HG03280 (cell line): Measurements from ENCODE around the gene FAM227A.
"Not testable (repeated sequence)": the region's sequence is repeated elsewhere in the genome, so short reads cannot be mapped to it uniquely, and the experiment has no call there.

ENCODE experiments used
- ATAC-seq: cut with Tn5 transposase; IDR thresholded peaks from one replicate; pipeline ENCODE4 v1.9.1; 2021; ENCODE audit warnings: mild to moderate bottlenecking, moderate library complexity; ENCODE audit not compliant: unreplicated experiment

FAM227A gene

GRCh38 chr22:38674888-38675287 is 18.7 kb upstream of the FAM227A start:
- ATAC-seq: no peak

GRCh38 chr22:38657045-38657909 is 1.1 kb upstream of the FAM227A start:
- ATAC-seq: no peak

GRCh38 chr22:38655519-38656255 is 505 bp downstream of the FAM227A start:
- no peak for ATAC-seq

- no peak for ATAC-seq
Measured at GRCh38 chr22:38653741-38654140, 2.5 kb downstream of the FAM227A start.

GRCh38 chr22:38652859-38653258 is 3.3 kb downstream of the FAM227A start:
- no peak for ATAC-seq

GRCh38 chr22:38649841-38650522 is 6.2 kb downstream of the FAM227A start:
- no peak for ATAC-seq

GRCh38 chr22:38645430-38645829 is 10.8 kb downstream of the FAM227A start:
- ATAC-seq: no peak

GRCh38 chr22:38644245-38644644 is 11.9 kb downstream of the FAM227A start:
- ATAC-seq: not testable (repeated sequence)

- no peak for ATAC-seq
Measured at GRCh38 chr22:38641476-38642040, 14.6 kb downstream of the FAM227A start.

- no peak for ATAC-seq
Measured at GRCh38 chr22:38638728-38639127, 17.5 kb downstream of the FAM227A start.

GRCh38 chr22:38638216-38638615 is 18.0 kb downstream of the FAM227A start:
- ATAC-seq: no peak

- no peak for ATAC-seq
Measured at GRCh38 chr22:38632528-38632927, 23.7 kb downstream of the FAM227A start.

GRCh38 chr22:38631724-38632123 is 24.5 kb downstream of the FAM227A start:
- no peak for ATAC-seq

GRCh38 chr22:38629108-38629507 is 27.1 kb downstream of the FAM227A start:
- no peak for ATAC-seq

GRCh38 chr22:38628444-38628843 is 27.7 kb downstream of the FAM227A start:
- no peak for ATAC-seq

GRCh38 chr22:38623351-38623750 is 32.8 kb downstream of the FAM227A start:
- ATAC-seq: no peak

- no peak for ATAC-seq
Measured at GRCh38 chr22:38618682-38619081, 37.5 kb downstream of the FAM227A start.

GRCh38 chr22:38618258-38618657 is 37.9 kb downstream of the FAM227A start:
- ATAC-seq: no peak

- not testable (repeated sequence) for ATAC-seq
Measured at GRCh38 chr22:38615064-38615405, 41.2 kb downstream of the FAM227A start.

- ATAC-seq: no peak
Measured at GRCh38 chr22:38614332-38615063, 41.7 kb downstream of the FAM227A start.

GRCh38 chr22:38613588-38613987 is 42.6 kb downstream of the FAM227A start:
- no peak for ATAC-seq
